HG03469 (cell line): ENCODE data around the gene FAM20C.

Source experiments
- ATAC-seq: cut with Tn5 transposase; IDR thresholded peaks from one replicate; pipeline ENCODE4 v1.9.1; 2021; ENCODE audit warnings: mild to moderate bottlenecking, moderate library complexity, moderate number of reproducible peaks; ENCODE audit not compliant: unreplicated experiment

The FAM20C gene

DNA sequence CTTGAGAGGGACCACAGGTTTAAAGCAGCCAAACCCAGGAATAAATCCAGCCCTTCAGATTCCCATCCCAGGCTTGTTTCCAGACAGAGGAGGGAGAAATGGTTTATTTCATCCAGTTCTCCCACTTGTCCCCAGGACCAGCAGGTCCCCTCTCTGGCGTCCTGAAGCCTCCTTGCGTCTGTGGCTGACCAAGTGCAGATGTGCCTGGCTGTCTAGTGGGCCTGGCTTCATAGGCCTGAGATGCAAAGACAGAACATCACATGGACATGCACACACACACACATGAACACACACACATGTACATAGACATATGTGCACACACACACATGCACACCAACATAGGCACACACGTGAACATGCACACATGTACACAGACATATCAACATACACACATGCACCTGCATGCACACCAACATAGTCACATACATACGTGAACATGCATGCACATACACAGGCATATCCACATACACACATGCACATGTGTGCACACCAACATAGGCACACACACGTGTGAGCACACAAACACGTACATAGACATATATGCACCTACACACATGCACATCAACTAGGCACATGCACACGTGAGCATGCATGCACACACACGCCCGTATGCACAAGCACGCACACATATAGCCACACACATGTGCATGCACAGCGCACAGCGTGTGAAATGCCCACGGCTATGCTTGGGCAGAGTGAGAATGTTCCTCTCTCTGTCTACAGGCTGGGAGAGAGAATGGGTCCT lies 108.3 kb downstream of the FAM20C start:
- ATAC-seq = no peak

DNA sequence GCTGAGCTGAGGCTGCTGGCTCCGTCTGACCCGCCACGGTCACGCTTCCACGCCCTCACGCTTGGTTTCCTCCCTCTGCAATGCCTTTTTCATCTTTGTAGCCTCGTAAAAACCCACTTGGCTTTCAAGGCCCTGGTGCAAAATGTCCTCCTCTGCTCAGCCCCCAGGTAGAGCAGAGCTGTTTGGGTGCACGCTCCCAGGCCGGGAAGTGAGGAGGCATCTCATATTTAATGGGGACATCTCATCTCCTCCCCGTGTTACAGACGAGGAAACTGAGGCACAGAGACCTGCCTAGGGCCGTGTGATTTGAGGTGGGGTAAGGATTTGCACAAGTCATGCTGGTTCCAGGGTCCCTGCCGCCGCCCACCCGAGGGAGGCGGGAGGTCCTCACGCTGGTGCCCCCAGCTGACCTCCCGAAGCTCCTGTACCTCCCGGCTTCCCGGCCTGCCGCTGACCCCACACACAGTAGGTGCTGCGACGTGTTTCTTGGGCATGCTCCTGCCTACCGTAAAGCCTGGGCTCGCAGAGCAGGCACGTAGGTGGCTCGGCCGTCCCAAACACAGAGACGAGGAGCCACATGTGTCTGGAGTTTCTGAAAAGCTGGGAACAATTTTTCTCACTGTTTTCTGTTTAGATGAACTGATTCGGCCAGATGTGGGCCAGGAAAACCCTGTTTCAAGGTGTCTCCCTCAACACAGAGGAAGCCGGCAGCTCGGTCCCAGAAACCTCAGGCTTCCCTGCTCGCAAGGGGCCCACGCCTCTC lies 109.1 kb downstream of the FAM20C start:
- no peak for ATAC-seq

- no peak for ATAC-seq
Observed at GRCh38 chr7:302054-302992, 110.0 kb downstream of the FAM20C start.

DNA sequence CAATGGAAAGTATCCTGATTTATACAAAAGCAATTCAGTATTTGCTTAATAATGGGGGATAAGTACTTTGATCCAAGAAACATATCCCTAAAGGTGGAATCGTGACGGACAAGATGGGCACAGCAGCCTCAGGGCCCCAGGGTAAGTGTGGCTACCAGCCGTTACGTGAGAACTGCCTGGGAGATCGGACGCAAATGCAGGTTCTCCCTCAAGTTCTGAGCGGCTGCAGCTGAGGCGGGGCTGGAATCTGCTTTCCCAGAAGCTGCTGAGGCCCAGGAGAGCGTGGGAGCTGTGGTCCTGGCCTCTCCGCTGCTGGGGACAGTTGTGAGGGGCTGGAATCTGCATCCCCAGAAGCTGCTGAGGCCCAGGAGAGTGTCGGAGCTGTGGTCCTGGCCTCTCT lies 111.1 kb downstream of the FAM20C start:
- no peak for ATAC-seq

DNA sequence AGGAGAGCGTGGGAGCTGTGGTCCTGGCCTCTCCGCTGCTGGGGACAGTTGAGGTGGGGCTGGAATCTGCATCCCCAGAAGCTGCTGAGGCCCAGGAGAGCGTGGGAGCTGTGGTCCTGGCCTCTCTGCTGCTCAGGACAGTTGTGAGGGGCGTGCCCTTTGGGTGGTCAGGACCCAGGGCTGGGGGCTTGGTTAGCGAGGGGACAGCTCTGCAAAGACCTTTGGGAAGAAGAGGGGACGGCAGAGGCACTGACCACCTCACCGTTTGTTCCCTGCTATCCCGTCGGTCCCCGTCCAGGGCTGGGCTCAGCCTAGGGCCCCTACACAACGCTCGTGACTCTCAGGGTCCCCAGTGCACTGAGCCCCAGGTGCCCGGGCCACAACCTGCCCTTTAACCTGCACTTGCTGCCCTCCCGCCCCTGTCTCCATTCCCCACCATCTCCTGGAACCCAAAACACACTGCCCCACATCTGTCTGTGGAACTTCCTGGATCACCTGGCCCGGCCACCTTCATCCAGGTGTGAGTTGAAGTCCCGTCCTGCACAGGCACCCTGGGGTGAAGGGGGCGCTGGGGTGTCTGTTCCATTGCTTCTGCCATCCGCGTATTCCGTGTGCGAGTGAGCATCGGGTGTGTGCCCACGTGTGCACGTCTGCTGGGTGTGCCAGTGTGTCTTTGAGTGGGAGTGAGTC lies 111.7 kb downstream of the FAM20C start:
- no peak for ATAC-seq

GRCh38 chr7:304574-305409 lies 112.4 kb downstream of the FAM20C start:
- ATAC-seq = no peak

- ATAC-seq = no peak
Observed at GRCh38 chr7:305410-306151, 113.2 kb downstream of the FAM20C start.

DNA sequence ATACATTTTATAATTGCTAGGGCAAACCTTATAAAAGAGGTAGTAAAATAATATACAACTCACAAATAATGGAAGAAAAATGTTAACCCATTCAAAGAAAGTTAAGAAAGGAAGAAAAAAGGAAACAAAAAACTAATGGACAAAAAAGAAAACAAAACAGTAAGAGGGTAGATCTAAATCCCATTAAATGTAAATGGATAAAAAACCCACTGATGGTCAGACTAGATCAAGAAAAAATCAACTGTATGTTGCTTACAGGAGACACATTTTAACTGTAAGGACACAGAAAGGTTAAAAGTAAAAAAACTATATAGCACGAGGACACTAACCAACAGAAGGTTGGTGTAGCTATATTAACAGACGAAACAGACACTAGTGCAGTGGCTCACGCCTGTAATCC lies 115.6 kb downstream of the FAM20C start:
- ATAC-seq = no peak

DNA sequence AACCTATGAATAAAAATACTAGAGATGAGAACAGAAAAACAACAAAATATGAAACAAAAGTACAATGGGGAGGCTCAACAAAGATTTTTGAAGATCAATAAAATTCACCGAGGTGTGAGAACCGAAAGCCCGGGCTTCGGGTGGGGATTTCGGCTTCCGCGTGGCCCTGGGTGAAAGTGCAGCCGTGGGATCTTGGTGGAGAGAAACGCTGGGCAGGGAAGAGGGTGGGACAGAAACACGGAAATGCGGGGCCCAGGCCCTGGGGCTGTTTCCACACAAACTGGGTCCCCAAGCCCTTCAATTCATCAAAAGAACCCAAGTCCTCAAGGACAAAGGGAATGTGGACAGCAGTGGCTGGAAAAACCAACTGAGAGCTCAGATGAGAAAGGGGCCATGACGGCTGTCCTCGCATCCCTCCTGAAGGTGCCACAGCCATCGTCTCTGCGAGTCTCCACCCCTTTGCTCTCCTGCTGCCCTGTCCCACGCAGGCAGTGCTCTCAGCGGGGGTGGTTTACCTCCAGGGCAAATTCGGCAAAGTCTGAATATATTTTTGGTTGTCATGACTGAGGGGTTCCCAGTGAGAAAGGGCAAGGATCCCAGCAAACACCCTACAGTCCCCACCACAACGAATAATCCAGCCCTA lies 117.3 kb downstream of the FAM20C start:
- no peak for ATAC-seq
